Hematopoietic multipotent progenitor cell treated with erythropoietin and hydrocortisone succinate and interleukin-3 and kit ligand, for 8 days (in vitro differentiated cells): ENCODE results near the gene DIO3.

Source experiments
- DNase-seq: peaks from one replicate; pipeline ENCODE4 v3.0.0-alpha.2; 2015

DIO3 gene

GRCh38 chr14:101600336-101600890 lies 39.1 kb downstream of the DIO3 start:
- no peak for DNase-seq

- DNase-seq = no peak
These were observed 39.8 kb downstream of the DIO3 start for GRCh38 chr14:101600891-101601605.

- DNase-seq = no peak
These were observed 40.5 kb downstream of the DIO3 start for GRCh38 chr14:101601606-101602465.

- DNase-seq = no peak
These were observed 41.2 kb downstream of the DIO3 start for GRCh38 chr14:101602466-101602840.

GRCh38 chr14:101603096-101603495 lies 41.8 kb downstream of the DIO3 start:
- no peak for DNase-seq

- no peak for DNase-seq
These were observed 43.1 kb downstream of the DIO3 start for GRCh38 chr14:101604228-101604934.

- DNase-seq = no peak
These were observed 43.9 kb downstream of the DIO3 start for GRCh38 chr14:101604935-101605780.

GRCh38 chr14:101605836-101606235 lies 44.5 kb downstream of the DIO3 start:
- no peak for DNase-seq
